Astrocyte (in vitro differentiated cells and primary cell): ENCODE measurements around the gene ZNF787. TPM values are rescaled to one million over a fixed set of nuclear protein-coding genes. Genes with fewer than 3 reads are reported as not detected.

Experiments
- DNase-seq: peaks from one replicate; pipeline ENCODE4 v3.0.0-alpha.2; 2010; ENCODE audit warnings: low read depth
- FAIRE-seq: peaks from 2 replicates; lab custom pipeline; 2011; peaks lifted over from hg19 to GRCh38; lab: Jason Lieb, UNC
- H2AFZ ChIP-seq: 2 replicates; pipeline ENCODE4 v1.6.0; 2012; ENCODE audit warnings: low read depth, low read length, inconsistent platforms
- H3K27ac ChIP-seq: 2 replicates; pipeline ENCODE4 v1.5.1; 2011; ENCODE audit warnings: low read depth, low read length, inconsistent platforms
- H3K27me3 ChIP-seq: 2 replicates; pipeline ENCODE4 v1.6.0; 2011; ENCODE audit warnings: low read length, inconsistent platforms; ENCODE audit not compliant: insufficient read depth
- H3K36me3 ChIP-seq: 2 replicates; pipeline ENCODE4 v1.5.1; 2011; ENCODE audit warnings: low read length, inconsistent platforms; ENCODE audit not compliant: insufficient read depth
- H3K4me1 ChIP-seq: 2 replicates; pipeline ENCODE4 v1.5.1; 2011; ENCODE audit warnings: low read length, inconsistent platforms; ENCODE audit not compliant: insufficient read depth
- H3K4me2 ChIP-seq: 2 replicates; pipeline ENCODE4 v1.6.0; 2012; ENCODE audit warnings: low read length, inconsistent platforms
- H3K4me3 ChIP-seq: 2 replicates; pipeline ENCODE4 v1.5.1; 2011; ENCODE audit warnings: low read depth, mild to moderate bottlenecking, low read length, inconsistent platforms; ENCODE audit not compliant: insufficient read depth
- H3K79me2 ChIP-seq: 2 replicates; pipeline ENCODE4 v1.6.0; 2012; ENCODE audit warnings: mild to moderate bottlenecking, low read length, inconsistent platforms; ENCODE audit not compliant: insufficient read depth
- H3K9ac ChIP-seq: 2 replicates; pipeline ENCODE4 v1.6.0; 2012; ENCODE audit warnings: mild to moderate bottlenecking, low read length, inconsistent platforms
- H3K9me3 ChIP-seq: 2 replicates; pipeline ENCODE4 v1.5.1; 2012; ENCODE audit warnings: low read depth, mild to moderate bottlenecking, low read length, inconsistent platforms; ENCODE audit not compliant: insufficient read depth
- H4K20me1 ChIP-seq: 2 replicates; pipeline ENCODE4 v1.6.0; 2012; ENCODE audit warnings: low read length, inconsistent platforms; ENCODE audit not compliant: insufficient read depth
- H3K27ac Mint-ChIP-seq: one replicate; pipeline ENCODE4 v1.8.0; 2021; ENCODE audit warnings: mild to moderate bottlenecking, mixed read lengths; ENCODE audit not compliant: unreplicated experiment
- H3K27me3 Mint-ChIP-seq: one replicate; pipeline ENCODE4 v1.8.0; 2021; ENCODE audit warnings: low read depth, mixed read lengths; ENCODE audit not compliant: unreplicated experiment
- H3K36me3 Mint-ChIP-seq: one replicate; pipeline ENCODE4 v1.8.0; 2021; ENCODE audit warnings: low read depth, mixed read lengths; ENCODE audit not compliant: unreplicated experiment
- H3K4me1 Mint-ChIP-seq: one replicate; pipeline ENCODE4 v1.8.0; 2021; ENCODE audit warnings: low read depth, mixed read lengths; ENCODE audit not compliant: unreplicated experiment
- H3K4me3 Mint-ChIP-seq: one replicate; pipeline ENCODE4 v1.8.0; 2021; ENCODE audit warnings: mild to moderate bottlenecking, moderate library complexity, mixed read lengths; ENCODE audit not compliant: unreplicated experiment
- H3K9me3 Mint-ChIP-seq: one replicate; pipeline ENCODE4 v1.8.0; 2021; ENCODE audit warnings: mild to moderate bottlenecking, mixed read lengths; ENCODE audit not compliant: unreplicated experiment
- EZH2 ChIP-seq: IDR thresholded peaks from 2 replicates; pipeline ENCODE4 v1.6.1; 2012; ENCODE audit warnings: mild to moderate bottlenecking, low read length, inconsistent platforms; ENCODE audit not compliant: insufficient read depth
- total RNA-seq: library from RNA; stranded (reverse); gene quantifications from 2 replicates; pipeline ENCODE4 v1.2.1, GENCODE V29; 2021
- TF ChIP-seq, protein P1 (sequence below): IDR thresholded peaks from 2 replicates; pipeline ENCODE4 v1.5.1; 2011; ENCODE audit warnings: low read depth, mild to moderate bottlenecking, inconsistent platforms, low read length, moderate library complexity; ENCODE audit not compliant: insufficient read depth

The ZNF787 gene
- total RNA-seq, 1 donor from 2014 or later: 36.3 TPM

DNA sequence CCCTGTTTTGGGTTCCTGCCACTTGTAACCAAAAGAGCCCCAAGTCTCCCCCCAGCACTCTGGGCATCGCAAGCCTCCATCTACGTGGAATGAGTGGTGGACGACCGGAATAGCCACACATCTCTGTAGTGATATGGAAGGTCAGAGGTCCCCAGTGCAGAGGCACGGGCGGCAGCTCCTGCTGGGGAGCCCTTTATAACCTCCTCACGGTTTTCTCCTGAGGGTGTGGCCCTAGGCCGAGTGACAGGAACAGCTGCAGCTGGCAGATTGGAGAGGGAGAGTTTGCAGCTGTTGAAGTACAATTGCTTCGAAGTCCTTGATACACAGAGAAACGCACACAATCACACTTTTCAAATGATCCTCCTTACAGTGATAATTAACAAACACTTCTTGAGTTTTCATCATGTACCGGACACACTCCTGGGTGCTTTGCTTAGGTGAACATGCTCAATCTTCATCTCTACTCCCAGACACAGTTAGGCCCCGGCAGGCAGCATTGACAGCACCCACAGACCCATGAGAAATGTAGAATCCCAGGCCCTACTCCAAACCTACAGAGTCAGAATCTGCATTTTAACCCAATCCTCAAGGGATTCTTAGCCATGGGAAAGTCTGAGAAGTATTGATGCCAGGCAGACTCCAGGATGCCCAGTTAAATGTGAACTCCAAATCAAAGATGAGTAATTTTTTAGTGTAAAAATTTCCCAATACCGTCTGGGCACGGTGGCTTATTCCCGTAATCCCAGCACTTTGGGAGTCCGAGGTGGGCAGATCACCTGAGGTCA lies 4.9 kb upstream of the ZNF787 start:
- Histone ChIP-seq H3K36me3 (no peaks in the 10 kb centered on the region), H3K4me3 (no peak overlapping the region), H3K9ac (no peak overlapping the region), H3K79me2 (no peaks in the 10 kb centered on the region), H2AFZ (no peak overlapping the region), H4K20me1 (no peaks in the 10 kb centered on the region), H3K4me1 (no peaks in the 10 kb centered on the region), H3K9me3 (no peaks in the 10 kb centered on the region), H3K27ac (no peak overlapping the region), H3K27me3 (no peaks in the 10 kb centered on the region), H3K4me2 (no peak overlapping the region)
- Mint-ChIP-seq H3K4me3 (no peak overlapping the region), H3K9me3 (no peaks in the 10 kb centered on the region), H3K27ac (no peak overlapping the region), H3K4me1 (no peaks in the 10 kb centered on the region), H3K27me3 (peaks cover 1% of the 10 kb centered on the region), H3K36me3 (no peaks in the 10 kb centered on the region)
- FAIRE-seq (no peak), DNase-seq (no peak)
- TF ChIP-seq EZH2: no peak
- TF ChIP-seq, protein P1, sequence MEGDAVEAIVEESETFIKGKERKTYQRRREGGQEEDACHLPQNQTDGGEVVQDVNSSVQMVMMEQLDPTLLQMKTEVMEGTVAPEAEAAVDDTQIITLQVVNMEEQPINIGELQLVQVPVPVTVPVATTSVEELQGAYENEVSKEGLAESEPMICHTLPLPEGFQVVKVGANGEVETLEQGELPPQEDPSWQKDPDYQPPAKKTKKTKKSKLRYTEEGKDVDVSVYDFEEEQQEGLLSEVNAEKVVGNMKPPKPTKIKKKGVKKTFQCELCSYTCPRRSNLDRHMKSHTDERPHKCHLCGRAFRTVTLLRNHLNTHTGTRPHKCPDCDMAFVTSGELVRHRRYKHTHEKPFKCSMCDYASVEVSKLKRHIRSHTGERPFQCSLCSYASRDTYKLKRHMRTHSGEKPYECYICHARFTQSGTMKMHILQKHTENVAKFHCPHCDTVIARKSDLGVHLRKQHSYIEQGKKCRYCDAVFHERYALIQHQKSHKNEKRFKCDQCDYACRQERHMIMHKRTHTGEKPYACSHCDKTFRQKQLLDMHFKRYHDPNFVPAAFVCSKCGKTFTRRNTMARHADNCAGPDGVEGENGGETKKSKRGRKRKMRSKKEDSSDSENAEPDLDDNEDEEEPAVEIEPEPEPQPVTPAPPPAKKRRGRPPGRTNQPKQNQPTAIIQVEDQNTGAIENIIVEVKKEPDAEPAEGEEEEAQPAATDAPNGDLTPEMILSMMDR: no peak

DNA sequence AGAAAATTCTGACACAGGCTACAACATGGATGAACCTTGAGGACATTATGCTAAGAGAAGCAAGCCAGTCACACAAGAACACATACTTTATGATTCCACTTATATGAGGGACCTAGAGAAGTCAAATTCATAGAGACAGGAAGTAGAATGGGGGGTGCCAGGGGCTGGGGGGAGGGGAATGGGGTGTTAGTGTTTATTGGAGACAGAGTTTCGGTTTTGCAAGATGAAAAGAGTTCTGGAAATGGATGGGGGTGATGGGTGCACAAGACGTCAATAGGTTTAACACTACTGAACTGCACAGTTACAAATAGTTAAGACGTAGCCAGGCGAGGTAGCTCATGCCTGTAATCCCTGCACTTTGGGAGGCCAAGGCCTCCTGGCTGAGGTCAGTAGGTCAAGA lies 3.5 kb upstream of the ZNF787 start:
- TF ChIP-seq EZH2: no peak
- TF ChIP-seq, protein P1: no peak
- no peak for FAIRE-seq

DNA sequence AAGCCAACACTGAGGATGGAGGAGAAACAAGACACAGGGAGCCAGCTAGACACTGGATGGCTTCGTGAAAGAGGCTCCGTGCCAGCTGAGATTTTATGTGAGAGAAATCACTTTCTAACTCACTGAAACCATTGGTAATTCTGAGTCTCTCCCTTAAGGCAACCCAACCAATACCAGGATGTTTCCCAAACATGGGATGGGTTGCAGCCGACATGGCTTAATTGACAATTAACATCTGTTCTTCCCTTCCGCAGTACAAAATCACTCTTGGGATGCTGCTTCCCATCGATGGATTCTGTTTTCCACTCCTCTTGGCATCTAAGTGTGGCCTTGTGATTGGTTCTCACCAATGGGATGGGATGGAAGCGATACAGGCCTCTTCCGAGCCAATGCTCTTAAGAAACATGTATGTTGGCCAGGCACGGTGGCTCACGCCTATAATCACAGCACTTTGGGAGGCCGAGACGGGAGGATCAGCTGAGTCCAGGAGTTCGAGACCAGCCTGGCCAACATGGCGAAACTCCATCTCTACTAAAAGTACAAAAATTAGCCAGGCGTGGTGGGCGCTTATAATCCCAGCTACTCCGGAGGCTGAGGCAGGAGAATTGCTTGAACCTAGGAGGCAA lies 2.3 kb upstream of the ZNF787 start:
- no peak overlapping the region for H3K27ac Mint-ChIP-seq
- Histone ChIP-seq H3K27ac (no peak overlapping the region), H4K20me1 (peaks cover 17% of the 10 kb centered on the region), H3K9ac (no peak overlapping the region), H3K27me3 (no peaks in the 10 kb centered on the region), H2AFZ (peak overlapping the region; percentile 34), H3K36me3 (no peaks in the 10 kb centered on the region), H3K79me2 (peaks cover 23% of the 10 kb centered on the region), H3K4me3 (no peak overlapping the region), H3K4me2 (no peak overlapping the region), H3K4me1 (peaks cover 11% of the 10 kb centered on the region), H3K9me3 (no peaks in the 10 kb centered on the region)
- H3K4me3 Mint-ChIP-seq: no peak overlapping the region
- H3K27me3 Mint-ChIP-seq: peaks cover 1% of the 10 kb centered on the region
- peaks cover 11% of the 10 kb centered on the region for H3K4me1 Mint-ChIP-seq
- FAIRE-seq: no peak
- no peaks in the 10 kb centered on the region for H3K9me3 Mint-ChIP-seq
- no peak for DNase-seq
- H3K36me3 Mint-ChIP-seq: peaks cover 5% of the 10 kb centered on the region
- TF ChIP-seq EZH2: no peak
- TF ChIP-seq, protein P1: no peak

More for the DNA sequence above, 3.5 kb upstream of the ZNF787 start:
- H3K4me2 ChIP-seq: no peak overlapping the region
- DNase-seq: no peak
- no peaks in the 10 kb centered on the region for H3K9me3 ChIP-seq
- H3K4me3 Mint-ChIP-seq: no peak overlapping the region
- peaks cover 5% of the 10 kb centered on the region for H3K4me1 ChIP-seq
- no peak overlapping the region for H3K4me3 ChIP-seq
- H3K27me3 Mint-ChIP-seq: peaks cover 1% of the 10 kb centered on the region
- H3K36me3 ChIP-seq: no peaks in the 10 kb centered on the region
- no peak overlapping the region for H2AFZ ChIP-seq
- no peak overlapping the region for H3K9ac ChIP-seq
- H3K36me3 Mint-ChIP-seq: peaks cover under 1% of the 10 kb centered on the region
- H3K27ac ChIP-seq: no peak overlapping the region
- no peaks in the 10 kb centered on the region for H3K9me3 Mint-ChIP-seq
- H4K20me1 ChIP-seq: peaks cover 5% of the 10 kb centered on the region
- H3K27me3 ChIP-seq: no peaks in the 10 kb centered on the region
- peaks cover 2% of the 10 kb centered on the region for H3K4me1 Mint-ChIP-seq
- peaks cover 11% of the 10 kb centered on the region for H3K79me2 ChIP-seq
- no peak overlapping the region for H3K27ac Mint-ChIP-seq
